Peyer's patch (tissue), 4 donors: ENCODE measurements around the gene OR6A2. TPM values are rescaled to one million over a fixed set of nuclear protein-coding genes. Genes with fewer than 3 reads are reported as not detected.
"Not testable (repeated sequence)": the region's sequence is repeated elsewhere in the genome, so short reads cannot be mapped to it uniquely, and the experiment has no call there.

Experiments used
- DNase-seq, 3 donors: peaks; one replicate each; pipeline ENCODE4 v3.0.0-alpha.2; 2017 to 2019
- H3K27ac ChIP-seq, 4 donors: fragments of 200-600 bp; sonication (generic); one replicate each; pipeline ENCODE4 v1.5.1; 2016 to 2019
- H3K27me3 ChIP-seq, 2 donors: fragments of 200-600 bp; sonication (generic); one replicate each; pipeline ENCODE4 v1.5.1; 2019
- H3K36me3 ChIP-seq, 3 donors: fragments of 200-600 bp; sonication (generic); one replicate each; pipeline ENCODE4 v1.5.1; 2016 to 2019
- H3K4me1 ChIP-seq, 4 donors: fragments of 200-600 bp; sonication (generic); one replicate each; pipeline ENCODE4 v1.5.1; 2016 to 2019
- H3K4me3 ChIP-seq, 4 donors: fragments of 200-600 bp; sonication (generic); 1 replicate in 3 of 4; 2 replicates in 1 of 4; pipeline ENCODE4 v1.5.1; 2016 to 2019; ENCODE audit warnings: mild to moderate bottlenecking in 1 of 4
- H3K9me3 ChIP-seq, 4 donors: fragments of 200-600 bp; sonication (generic); one replicate each; pipeline ENCODE4 v1.5.1; 2016 to 2019; ENCODE audit warnings: mild to moderate bottlenecking in 1 of 4
- POLR2A ChIP-seq, 2 donors: fragments of 450-650 bp; IDR thresholded peaks; one replicate each; pipeline ENCODE4 v1.5.1; 2017; ENCODE audit warnings: antibody characterized with exemption in 2 of 2, mild to moderate bottlenecking in 2 of 2, moderate library complexity in 2 of 2
- total RNA-seq, 4 donors: library from RNA; depleted of rRNA; stranded (reverse); fragments of >200 nt; gene quantifications; one replicate each; pipeline ENCODE4 v1.1.0, GENCODE V29; 2016
- TF ChIP-seq, protein P1 (sequence below), 6 experiments: fragments of 450-650 bp in 4 of 6; fragments of 200-600 bp in 2 of 6; sonication (generic) in 1 of 6; IDR thresholded peaks; one replicate each; pipeline ENCODE4 v1.5.1; 2017 to 2019; ENCODE audit warnings: antibody characterized with exemption in 6 of 6, mild to moderate bottlenecking in 3 of 6, moderate library complexity in 1 of 6

The OR6A2 gene
- total RNA-seq, 4 donors from 2014 or later = 0.40 to 0.70 TPM; not detected in 2

DNA sequence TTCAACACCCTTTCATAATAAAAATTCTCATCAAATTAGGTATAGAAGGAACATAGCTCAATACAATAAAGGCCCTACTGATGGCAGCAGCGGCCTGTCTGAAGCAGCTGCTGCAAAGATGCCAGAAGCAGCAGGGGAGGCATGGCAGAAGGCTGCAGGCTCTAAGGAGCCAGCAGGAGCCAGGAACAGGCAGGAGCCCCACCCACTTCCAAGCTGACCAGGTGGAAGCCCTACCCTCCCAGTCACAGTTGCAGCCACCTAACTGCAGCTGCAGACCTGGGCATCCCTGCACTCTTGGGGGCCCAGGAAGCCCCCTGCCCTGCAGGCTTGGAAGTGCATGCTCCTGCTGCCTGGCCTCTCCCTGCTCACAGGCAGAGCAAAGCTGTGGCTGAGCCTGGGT, 18.2 kb upstream of the OR6A2 start:
- no peak for TF ChIP-seq POLR2A (IDR thresholded peaks at IDR 0.05)
- TF ChIP-seq, protein P1, sequence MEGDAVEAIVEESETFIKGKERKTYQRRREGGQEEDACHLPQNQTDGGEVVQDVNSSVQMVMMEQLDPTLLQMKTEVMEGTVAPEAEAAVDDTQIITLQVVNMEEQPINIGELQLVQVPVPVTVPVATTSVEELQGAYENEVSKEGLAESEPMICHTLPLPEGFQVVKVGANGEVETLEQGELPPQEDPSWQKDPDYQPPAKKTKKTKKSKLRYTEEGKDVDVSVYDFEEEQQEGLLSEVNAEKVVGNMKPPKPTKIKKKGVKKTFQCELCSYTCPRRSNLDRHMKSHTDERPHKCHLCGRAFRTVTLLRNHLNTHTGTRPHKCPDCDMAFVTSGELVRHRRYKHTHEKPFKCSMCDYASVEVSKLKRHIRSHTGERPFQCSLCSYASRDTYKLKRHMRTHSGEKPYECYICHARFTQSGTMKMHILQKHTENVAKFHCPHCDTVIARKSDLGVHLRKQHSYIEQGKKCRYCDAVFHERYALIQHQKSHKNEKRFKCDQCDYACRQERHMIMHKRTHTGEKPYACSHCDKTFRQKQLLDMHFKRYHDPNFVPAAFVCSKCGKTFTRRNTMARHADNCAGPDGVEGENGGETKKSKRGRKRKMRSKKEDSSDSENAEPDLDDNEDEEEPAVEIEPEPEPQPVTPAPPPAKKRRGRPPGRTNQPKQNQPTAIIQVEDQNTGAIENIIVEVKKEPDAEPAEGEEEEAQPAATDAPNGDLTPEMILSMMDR (IDR thresholded peaks at IDR 0.05) = no peak

DNA sequence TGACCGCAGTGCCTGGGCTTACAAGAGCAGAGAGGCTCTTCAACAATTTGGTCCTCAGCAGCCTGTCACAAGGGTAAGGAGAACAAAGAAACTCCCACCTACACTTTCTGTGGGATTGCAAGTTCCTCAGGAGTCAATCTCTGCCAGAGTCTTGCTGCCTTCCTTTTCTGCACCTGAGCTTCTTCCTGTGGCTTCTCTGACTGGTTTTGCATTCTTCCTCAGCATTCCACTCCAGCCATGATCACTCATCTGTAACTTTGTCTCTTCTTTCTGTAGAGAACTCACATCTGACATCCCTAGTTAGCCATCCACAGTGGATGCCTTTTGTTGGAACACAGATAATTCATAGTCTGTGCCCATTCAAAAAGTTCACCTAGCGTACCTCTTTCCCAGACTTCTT, 14.2 kb upstream of the OR6A2 start:
- H3K36me3 ChIP-seq = no peaks in the 10 kb centered on the region
- H3K4me3 ChIP-seq = no peak overlapping the region
- no peak for TF ChIP-seq POLR2A (IDR thresholded peaks at IDR 0.05)
- TF ChIP-seq, protein P1 (IDR thresholded peaks at IDR 0.05) = no peak
- no peaks in the 10 kb centered on the region for H3K27me3 ChIP-seq
- H3K4me1 ChIP-seq = no peaks in the 10 kb centered on the region
- DNase-seq = no peak
- H3K27ac ChIP-seq = no peak overlapping the region
- no peaks in the 10 kb centered on the region for H3K9me3 ChIP-seq

More for the DNA sequence above, 18.2 kb upstream of the OR6A2 start:
- H3K4me3 ChIP-seq = no peak overlapping the region
- no peaks in the 10 kb centered on the region for H3K4me1 ChIP-seq
- H3K27me3 ChIP-seq = no peaks in the 10 kb centered on the region
- H3K36me3 ChIP-seq = no peaks in the 10 kb centered on the region
- DNase-seq = no peak
- H3K27ac ChIP-seq = no peak overlapping the region
- H3K9me3 ChIP-seq = peaks cover 0 to 5% (median 0%) of the 10 kb centered on the region in 4 donors

DNA sequence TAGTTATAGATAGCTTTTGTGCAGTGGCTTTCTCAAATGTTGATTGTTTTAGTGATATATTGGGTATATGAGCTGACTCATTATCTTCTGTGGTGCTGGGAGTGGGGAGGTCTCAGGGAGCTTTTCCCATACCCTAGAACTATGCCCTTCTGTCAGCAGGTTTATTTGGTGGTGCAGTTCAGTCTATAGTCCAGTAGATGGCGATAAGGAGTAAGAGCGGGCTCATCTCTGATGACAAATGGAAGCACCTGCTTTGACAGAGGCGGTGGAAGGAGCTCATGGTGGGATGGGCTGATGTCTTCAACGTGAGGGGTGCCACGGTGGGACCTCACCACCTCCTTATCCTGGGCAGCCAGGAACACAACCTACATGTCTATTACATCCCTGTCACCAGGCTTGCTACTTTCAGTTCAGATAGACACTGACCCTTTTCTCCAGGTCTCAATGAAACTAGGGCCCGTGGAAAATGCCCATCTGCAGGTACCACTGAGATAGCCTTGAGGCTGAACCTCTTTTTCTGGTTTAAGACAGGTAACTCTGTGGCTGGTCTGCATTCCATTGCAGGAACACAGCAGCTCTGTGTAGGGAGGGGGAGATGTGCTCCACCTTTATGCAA, 13.0 kb upstream of the OR6A2 start:
- Histone ChIP-seq H3K4me3 (no peak overlapping the region), H3K27ac (no peak overlapping the region), H3K9me3 (no peaks in the 10 kb centered on the region), H3K4me1 (no peaks in the 10 kb centered on the region), H3K36me3 (no peaks in the 10 kb centered on the region), H3K27me3 (no peaks in the 10 kb centered on the region)
- TF ChIP-seq POLR2A (IDR thresholded peaks at IDR 0.05) = no peak
- TF ChIP-seq, protein P1 (IDR thresholded peaks at IDR 0.05) = peak; percentile 12 to 84 (median 68)
- peak in 1 of 3 donors; percentile 66 for DNase-seq

DNA sequence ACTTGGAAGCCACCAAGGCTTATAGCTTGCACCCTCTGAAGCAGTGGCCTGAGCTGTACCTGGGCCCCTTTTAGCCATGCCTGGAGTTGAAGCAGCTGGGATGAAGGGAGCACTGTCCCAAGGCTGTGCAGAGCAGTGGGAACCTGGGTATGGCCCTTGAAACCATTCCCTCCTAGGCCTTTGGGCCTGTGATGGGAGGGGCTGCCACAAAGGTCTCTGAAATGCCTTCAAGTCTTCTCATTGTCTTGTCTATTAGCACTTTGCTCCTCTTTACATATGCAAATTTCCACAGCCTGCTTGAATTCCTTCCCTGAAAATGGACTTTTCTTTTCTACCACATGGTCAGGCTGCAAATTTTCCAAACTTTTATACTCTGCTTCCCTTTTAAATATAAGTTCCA, 1.6 kb upstream of the OR6A2 start:
- not testable (repeated sequence) for H3K36me3 ChIP-seq, H3K27me3 ChIP-seq, H3K4me1 ChIP-seq, H3K9me3 ChIP-seq, DNase-seq, H3K27ac ChIP-seq, H3K4me3 ChIP-seq

DNA sequence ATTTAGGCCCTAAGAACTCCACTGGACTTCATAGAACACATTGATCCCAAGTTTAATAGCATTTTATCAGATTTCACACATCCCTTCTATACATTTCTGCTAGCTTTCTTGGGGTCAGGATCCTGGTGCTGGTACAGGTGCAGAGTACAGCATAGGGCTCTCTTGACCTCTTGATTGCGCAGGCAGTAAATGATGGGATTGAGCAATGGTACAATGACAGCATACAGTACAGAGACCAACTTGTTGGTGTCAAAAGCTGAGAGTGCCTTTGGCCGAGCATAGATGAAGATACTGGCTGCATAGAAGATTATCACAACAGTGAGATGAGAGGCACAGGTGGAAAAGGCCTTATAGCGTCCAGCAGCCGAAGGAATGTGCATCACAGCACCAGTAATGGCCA, 4.8 kb downstream of the OR6A2 start:
- Histone ChIP-seq H3K36me3 (no peaks in the 10 kb centered on the region), H3K9me3 (no peaks in the 10 kb centered on the region), H3K4me3 (no peak overlapping the region), H3K27ac (no peak overlapping the region), H3K27me3 (no peaks in the 10 kb centered on the region), H3K4me1 (no peaks in the 10 kb centered on the region)
- no peak for DNase-seq
- TF ChIP-seq POLR2A (IDR thresholded peaks at IDR 0.05) = no peak
- TF ChIP-seq, protein P1 (IDR thresholded peaks at IDR 0.05) = no peak

DNA sequence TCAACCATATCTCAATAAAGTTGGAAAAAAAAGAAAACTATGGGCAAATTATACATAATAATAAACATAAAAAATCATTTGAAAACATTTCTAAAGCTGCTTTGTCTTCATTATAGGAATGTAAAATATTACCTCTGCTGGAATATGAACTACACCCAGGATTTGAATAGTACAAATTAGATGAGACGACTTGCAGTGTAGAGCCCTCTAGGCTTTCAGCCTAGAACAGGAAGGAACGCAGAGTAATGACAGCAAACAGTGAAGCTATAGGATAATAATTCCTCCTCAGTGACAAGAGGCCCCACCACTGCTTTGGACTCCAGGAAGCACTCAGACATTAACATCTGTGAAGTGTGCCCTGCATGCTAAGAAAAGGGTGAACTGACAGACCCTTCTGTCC, 8.9 kb downstream of the OR6A2 start:
- Histone ChIP-seq H3K4me3 (no peak overlapping the region), H3K4me1 (no peaks in the 10 kb centered on the region), H3K9me3 (no peaks in the 10 kb centered on the region), H3K36me3 (no peaks in the 10 kb centered on the region), H3K27ac (no peak overlapping the region), H3K27me3 (no peaks in the 10 kb centered on the region)
- DNase-seq = no peak
- TF ChIP-seq, protein P1 (IDR thresholded peaks at IDR 0.05) = no peak
- no peak for TF ChIP-seq POLR2A (IDR thresholded peaks at IDR 0.05)
